Skeletal muscle tissue (tissue), 4 donors: Measurements from ENCODE around the gene GGT6. TPM values are rescaled to one million over a fixed set of nuclear protein-coding genes. Genes with fewer than 3 reads are reported as not detected.

Source experiments
- H3K27ac ChIP-seq: one replicate; pipeline ENCODE4 v1.7.0; 2013; ENCODE audit warnings: mild to moderate bottlenecking, low read depth, low read length, inconsistent platforms
- H3K27me3 ChIP-seq, 3 donors: one replicate each; pipeline ENCODE4 v1.7.0; 2013; ENCODE audit warnings: low read length in 3 of 3; ENCODE audit not compliant: control insufficient read depth in 3 of 3, insufficient read depth in 3 of 3
- H3K36me3 ChIP-seq, 3 donors: one replicate each; pipeline ENCODE4 v1.7.0; 2013; ENCODE audit warnings: low read length in 3 of 3; ENCODE audit not compliant: control insufficient read depth in 3 of 3, insufficient read depth in 3 of 3
- H3K4me1 ChIP-seq, 3 donors: one replicate each; pipeline ENCODE4 v1.7.0; 2013; ENCODE audit warnings: low read length in 3 of 3, mild to moderate bottlenecking in 3 of 3; ENCODE audit not compliant: control insufficient read depth in 3 of 3, insufficient read depth in 3 of 3
- H3K4me3 ChIP-seq, 3 donors: one replicate each; pipeline ENCODE4 v1.7.0; 2013; ENCODE audit warnings: low read length in 3 of 3
- H3K9ac ChIP-seq, 3 donors: one replicate each; pipeline ENCODE4 v1.7.0; 2013; ENCODE audit warnings: low read length in 3 of 3, mild to moderate bottlenecking in 3 of 3, moderate library complexity in 2 of 3, low read depth in 1 of 3
- H3K9me3 ChIP-seq, 3 donors: one replicate each; pipeline ENCODE4 v1.7.0; 2013; ENCODE audit warnings: low read length in 3 of 3; ENCODE audit not compliant: control insufficient read depth in 3 of 3
- total RNA-seq: library from RNA; depleted of rRNA; stranded (reverse); fragments of >200 nt; gene quantifications from one replicate; pipeline ENCODE4 v1.2.3, GENCODE V29; 2014
- donor health status: Osteomylitis.

GGT6 gene
- total RNA-seq, 1 donor from 2014 or later, result not detected

DNA sequence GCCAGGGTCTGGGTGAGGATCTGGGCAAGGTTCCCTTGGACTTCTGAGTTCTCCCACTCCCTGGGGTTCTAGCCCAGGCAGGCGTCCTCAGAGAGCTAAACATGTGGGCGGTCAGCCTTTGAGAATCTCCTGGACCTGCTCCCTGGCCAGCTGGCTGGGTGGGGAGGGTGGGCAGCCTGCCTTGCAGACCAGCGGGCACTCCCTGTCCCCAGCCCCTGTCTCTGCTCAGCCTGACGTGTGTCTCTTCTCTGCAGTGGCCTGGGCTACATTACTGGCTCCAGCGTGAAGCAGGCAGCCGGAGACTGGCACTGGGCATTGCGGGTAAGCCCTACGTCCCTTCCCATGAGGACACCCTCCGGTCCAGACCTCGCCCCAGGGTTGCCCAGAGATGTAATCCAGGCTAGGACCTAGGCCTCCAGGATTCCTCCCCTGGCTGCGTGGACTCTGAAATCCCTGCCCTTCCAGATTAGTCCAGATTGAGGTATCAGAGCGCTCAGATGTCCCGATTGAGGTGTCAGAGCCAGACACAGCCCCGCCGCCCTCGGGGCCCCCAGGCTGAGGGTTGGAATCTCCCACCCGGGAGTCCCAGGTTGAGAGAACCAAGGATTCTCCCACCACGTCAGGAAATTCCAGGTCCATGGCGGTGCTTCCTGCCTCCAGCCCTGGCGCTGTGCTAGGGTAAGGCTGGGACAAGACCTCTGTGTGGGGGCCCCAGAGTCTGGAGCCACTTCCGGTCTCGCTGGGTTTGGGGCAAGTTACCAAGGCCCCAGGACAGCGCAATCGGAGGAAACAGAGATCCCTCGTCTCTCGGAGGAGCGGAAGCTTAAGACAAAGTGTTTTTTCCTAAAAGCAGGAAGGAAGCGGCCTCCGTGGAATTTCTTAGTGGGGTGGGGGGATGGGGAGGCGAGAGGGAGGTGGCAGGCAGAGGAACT lies 29.3 kb downstream of the GGT6 start:
- Histone ChIP-seq H3K4me1 (peaks cover 35 to 53% (median 36%) of the 10 kb centered on the region in 3 donors), H3K27ac (peak overlapping the region; percentile 71), H3K4me3 (no peak overlapping the region), H3K36me3 (no peaks in the 10 kb centered on the region), H3K27me3 (peaks cover 5 to 14% (median 14%) of the 10 kb centered on the region in 3 donors), H3K9me3 (no peaks in the 10 kb centered on the region), H3K9ac (peak overlapping the region in 1 of 3 donors; percentile 8)

DNA sequence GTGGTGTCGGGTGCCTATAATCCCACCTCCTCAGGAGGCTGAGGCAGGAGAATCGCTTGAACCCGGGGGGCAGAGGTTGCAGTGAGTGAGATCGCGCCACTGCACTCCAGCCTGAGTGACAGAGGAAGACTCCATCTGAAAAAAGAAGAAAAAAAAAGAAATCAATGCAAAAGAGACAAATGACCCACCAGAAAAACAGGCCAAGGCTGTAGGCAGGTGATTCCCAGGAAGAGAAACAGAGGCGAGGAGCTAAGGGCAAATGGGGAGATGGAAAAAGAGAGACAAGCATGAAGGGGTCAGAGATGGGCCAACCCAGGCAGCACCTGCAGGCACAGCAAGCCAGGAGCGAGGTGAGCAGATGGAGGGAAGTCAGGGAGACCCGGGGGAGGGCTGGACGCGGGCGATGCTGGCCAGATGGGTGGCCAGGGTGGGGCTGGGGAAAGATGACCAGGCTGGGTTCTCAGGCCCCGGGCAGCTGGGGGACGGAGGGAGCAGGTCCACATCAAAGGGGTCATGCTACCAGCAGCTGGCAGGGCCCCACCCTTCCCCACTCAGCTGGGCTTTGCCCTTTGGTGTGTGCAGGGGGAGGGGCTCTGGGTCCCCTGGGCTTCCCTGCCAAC lies 30.7 kb downstream of the GGT6 start:
- H3K4me1 ChIP-seq, result peaks cover 28 to 48% (median 31%) of the 10 kb centered on the region in 3 donors
- H3K27me3 ChIP-seq, result peaks cover 5 to 13% (median 10%) of the 10 kb centered on the region in 3 donors
- no peak overlapping the region for H3K9ac ChIP-seq
- H3K4me3 ChIP-seq, result no peak overlapping the region
- H3K36me3 ChIP-seq, result no peaks in the 10 kb centered on the region
- H3K27ac ChIP-seq, result peak overlapping the region; percentile 12
- no peaks in the 10 kb centered on the region for H3K9me3 ChIP-seq

DNA sequence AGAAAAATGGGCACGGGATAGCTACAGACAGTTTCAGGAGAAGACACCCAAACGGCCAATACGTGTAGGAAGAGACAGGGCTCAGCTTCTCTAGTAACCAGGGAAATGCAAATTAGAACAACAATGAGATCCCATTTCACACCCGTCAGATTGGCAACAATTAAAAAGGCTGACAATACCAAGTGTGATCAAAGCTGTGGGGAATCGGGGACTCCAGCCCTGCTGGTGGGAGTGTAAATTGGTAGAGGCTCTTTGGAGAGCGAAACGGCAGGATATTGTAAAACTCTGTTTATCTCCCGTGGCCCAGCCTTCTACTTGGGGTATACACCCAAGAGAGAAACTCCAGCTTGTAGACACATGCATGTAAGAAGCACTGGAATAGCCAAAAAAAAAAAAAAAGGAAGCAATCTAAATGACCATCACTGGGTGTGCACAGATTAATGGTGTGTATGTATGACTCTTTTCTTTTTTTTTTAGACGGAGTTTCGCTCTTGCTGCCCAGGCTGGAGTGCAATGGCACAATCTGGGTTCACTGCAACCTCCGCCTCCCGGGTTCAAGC lies 32.7 kb downstream of the GGT6 start:
- H3K36me3 ChIP-seq, result no peaks in the 10 kb centered on the region
- H3K9me3 ChIP-seq, result no peaks in the 10 kb centered on the region
- H3K4me3 ChIP-seq, result no peak overlapping the region
- H3K27ac ChIP-seq, result no peak overlapping the region
- no peak overlapping the region for H3K9ac ChIP-seq
- H3K27me3 ChIP-seq, result peaks cover 0 to 4% (median 0%) of the 10 kb centered on the region in 3 donors
- H3K4me1 ChIP-seq, result peaks cover 19 to 31% (median 22%) of the 10 kb centered on the region in 3 donors

DNA sequence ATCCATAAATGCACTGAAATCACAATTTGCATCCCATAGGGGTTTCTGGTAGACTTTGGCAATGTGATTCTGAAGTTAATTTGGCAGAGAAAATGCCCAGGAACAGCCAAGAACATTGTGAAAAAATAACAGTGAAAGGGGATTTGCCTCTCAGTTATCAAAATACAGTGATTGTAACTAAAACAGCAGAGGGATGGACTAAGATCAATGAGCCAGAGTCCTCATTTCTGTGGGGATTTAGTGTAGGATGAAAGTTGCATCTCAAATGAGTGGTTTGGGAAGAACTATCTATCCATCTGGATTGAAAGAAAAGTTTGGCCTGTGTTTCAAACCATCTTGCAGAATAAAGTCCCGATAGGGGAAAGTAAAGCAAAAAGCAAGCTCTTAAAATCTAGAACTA lies 33.2 kb downstream of the GGT6 start:
- no peaks in the 10 kb centered on the region for H3K9me3 ChIP-seq
- no peak overlapping the region for H3K9ac ChIP-seq
- H3K36me3 ChIP-seq, result no peaks in the 10 kb centered on the region
- peaks cover 16 to 31% (median 24%) of the 10 kb centered on the region in 3 donors for H3K4me1 ChIP-seq
- no peak overlapping the region for H3K4me3 ChIP-seq
- H3K27me3 ChIP-seq, result peaks cover 0 to 2% (median 0%) of the 10 kb centered on the region in 3 donors
- H3K27ac ChIP-seq, result no peak overlapping the region

DNA sequence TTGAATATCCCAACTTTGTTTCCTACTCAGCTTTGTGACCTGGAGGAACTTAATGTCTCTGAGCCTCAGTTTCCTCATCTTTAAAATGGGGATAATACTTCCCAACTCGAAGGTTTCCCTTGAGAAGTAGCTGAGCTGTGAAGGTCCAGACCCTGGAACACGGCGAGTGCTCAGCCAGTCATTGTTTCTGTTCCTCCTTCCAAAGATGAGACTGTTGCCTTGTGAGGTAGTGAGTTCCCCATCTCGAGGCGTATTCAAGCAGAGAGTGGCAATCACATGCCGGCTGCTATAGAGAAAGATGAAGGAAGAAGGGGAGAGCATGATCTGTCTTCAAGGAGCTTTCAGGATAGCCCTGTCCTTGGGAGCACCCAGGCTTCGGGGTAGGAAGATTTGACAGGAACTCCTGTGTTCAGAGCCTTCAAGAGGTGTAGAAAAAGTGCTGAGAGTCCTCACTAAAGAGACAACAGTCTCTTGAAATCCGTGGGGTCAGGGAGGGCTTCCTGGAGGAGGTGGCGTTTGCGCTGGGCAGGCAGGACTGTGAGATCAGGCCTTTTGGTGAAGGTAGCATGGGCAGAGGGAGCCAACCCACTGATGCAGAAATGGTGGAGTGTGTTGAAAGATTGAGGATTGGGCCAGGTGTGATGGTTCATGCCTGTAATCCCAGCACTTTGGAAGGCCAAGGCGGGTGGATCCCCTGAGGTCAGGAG lies 34.5 kb downstream of the GGT6 start:
- peaks cover 10 to 24% (median 20%) of the 10 kb centered on the region in 3 donors for H3K4me1 ChIP-seq
- no peak overlapping the region for H3K27ac ChIP-seq
- H3K4me3 ChIP-seq, result no peak overlapping the region
- no peaks in the 10 kb centered on the region for H3K27me3 ChIP-seq
- no peaks in the 10 kb centered on the region for H3K9me3 ChIP-seq
- no peaks in the 10 kb centered on the region for H3K36me3 ChIP-seq
- H3K9ac ChIP-seq, result no peak overlapping the region

DNA sequence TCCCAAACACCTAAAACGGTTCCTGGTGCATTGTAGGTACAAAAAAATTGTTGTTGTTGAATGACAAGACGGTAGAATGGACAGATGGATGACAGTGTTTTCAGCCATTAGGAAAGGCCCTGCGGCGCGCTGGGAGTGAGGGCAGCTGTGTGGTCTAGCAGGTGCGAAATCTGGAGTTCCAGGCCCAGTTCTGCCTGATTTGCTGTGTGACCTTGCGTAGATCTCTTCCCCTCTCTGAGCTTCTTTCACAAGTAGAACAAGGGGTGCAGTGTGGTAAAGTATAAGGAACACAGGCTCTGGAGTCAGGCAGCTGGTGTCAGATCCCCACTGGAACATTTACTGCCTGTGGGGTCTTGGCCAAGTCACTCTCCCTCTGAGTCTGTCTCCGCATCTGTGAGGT lies 36.4 kb downstream of the GGT6 start:
- no peaks in the 10 kb centered on the region for H3K9me3 ChIP-seq
- no peaks in the 10 kb centered on the region for H3K27me3 ChIP-seq
- peaks cover 14 to 29% (median 20%) of the 10 kb centered on the region in 3 donors for H3K4me1 ChIP-seq
- no peaks in the 10 kb centered on the region for H3K36me3 ChIP-seq
- H3K27ac ChIP-seq, result no peak overlapping the region
- no peak overlapping the region for H3K4me3 ChIP-seq
- no peak overlapping the region for H3K9ac ChIP-seq

DNA sequence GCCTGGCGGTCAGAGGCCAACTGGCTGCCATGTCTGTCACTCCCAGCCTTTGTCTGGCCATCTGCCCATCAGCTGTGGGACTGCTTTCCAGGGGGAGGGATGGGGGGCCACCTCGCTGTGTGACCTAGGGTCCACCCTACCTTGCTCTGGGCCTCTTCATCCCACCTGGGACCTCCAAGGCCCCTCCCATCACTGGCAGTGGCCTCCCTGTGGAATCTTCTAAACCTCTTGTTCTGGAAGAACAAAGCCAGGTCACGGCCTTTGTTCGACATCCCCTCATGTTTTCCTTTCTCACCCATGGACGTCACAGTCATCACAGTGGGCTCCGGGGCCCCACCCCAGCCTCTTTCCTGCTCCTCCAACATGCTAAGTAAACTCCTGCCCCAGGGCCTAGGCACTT lies 37.7 kb downstream of the GGT6 start:
- no peaks in the 10 kb centered on the region for H3K9me3 ChIP-seq
- no peak overlapping the region for H3K9ac ChIP-seq
- no peaks in the 10 kb centered on the region for H3K27me3 ChIP-seq
- H3K36me3 ChIP-seq, result no peaks in the 10 kb centered on the region
- H3K27ac ChIP-seq, result peak overlapping the region; percentile 92
- H3K4me1 ChIP-seq, result peaks cover 15 to 35% (median 20%) of the 10 kb centered on the region in 3 donors
- H3K4me3 ChIP-seq, result no peak overlapping the region

DNA sequence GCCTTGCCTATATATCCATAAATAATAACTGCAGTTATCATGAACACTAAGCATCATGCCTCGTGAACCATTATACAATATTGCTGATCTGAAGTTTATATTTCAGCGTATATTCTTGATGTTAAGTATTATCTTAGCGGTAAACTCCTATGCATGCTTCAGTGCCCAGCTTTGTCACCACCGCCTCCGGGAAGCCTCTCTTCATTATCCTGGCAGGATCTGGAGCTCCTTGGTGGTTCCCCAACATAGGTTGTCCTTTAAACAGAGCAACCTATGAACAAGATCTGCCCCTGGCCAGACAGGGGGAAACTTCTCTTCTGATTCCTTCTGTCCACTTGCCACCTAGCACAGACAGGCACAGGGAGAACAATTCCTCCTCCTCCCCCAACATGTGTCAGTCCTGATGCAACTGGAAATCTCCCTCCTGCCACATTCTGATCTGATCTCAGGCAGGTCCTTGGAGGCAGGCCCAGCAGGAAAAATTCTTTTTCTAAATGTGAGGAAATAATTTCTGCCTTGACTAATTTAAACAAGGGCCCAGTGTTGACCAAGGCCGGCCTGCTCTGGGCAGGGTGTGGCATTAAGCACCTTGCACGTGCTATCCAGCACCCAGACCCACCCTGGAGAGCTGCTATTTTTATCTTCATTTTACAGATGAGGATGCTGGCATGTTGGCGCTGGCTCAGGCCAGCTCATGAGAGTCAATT lies 39.3 kb downstream of the GGT6 start:
- H3K27me3 ChIP-seq, result no peaks in the 10 kb centered on the region
- no peaks in the 10 kb centered on the region for H3K36me3 ChIP-seq
- peak overlapping the region; percentile 92 for H3K27ac ChIP-seq
- no peak overlapping the region for H3K4me3 ChIP-seq
- no peak overlapping the region for H3K9ac ChIP-seq
- H3K9me3 ChIP-seq, result no peaks in the 10 kb centered on the region
- peaks cover 13 to 33% (median 16%) of the 10 kb centered on the region in 3 donors for H3K4me1 ChIP-seq
